ENCODE measurements around the gene DAB2IP.

GRCh38 chr9:121771418-121771817 lies 120.0 kb downstream of the DAB2IP start:
- TF ChIP-seq CTCF (conservative IDR thresholded peaks at IDR 0.05): no peak
- no peak for TF ChIP-seq EZH2 (IDR thresholded peaks at IDR 0.05; ENCODE audit: low read depth)

Measured in PC-9 (cell line).